Heart left ventricle (tissue), 16 donors: ENCODE results near the gene ODF4. TPM values are rescaled to one million over a fixed set of nuclear protein-coding genes. Genes with fewer than 3 reads are reported as not detected.
A peak's percentile ranks its signal among the peaks of the same experiment; 100 is the strongest.

Source experiments
- ATAC-seq, 4 donors: fragments of 200-7000 bp; cut with Tn5 transposase; one replicate each; pipeline ENCODE4 v1.9.1; 2020 to 2022; ENCODE audit warnings: moderate library complexity in 4 of 4, mild to moderate bottlenecking in 3 of 4, moderate number of reproducible peaks in 1 of 4
- DNase-seq, 5 donors: peaks; one replicate each; pipeline ENCODE4 v3.0.0-alpha.2; 2020
- H3K27ac ChIP-seq, 12 donors: fragments of 200-600 bp; sonication (generic) in 4 of 12; one replicate each; pipeline versions ENCODE4 v1.5.0 to v1.8.0; 2016 to 2022; ENCODE audit warnings: mild to moderate bottlenecking in 2 of 12
- H3K27me3 ChIP-seq, 9 donors: fragments of 200-600 bp; sonication (generic) in 2 of 9; one replicate each; pipeline versions ENCODE4 v1.5.1 to v1.8.0; 2016 to 2022; ENCODE audit warnings: mild to moderate bottlenecking in 3 of 9
- H3K36me3 ChIP-seq, 9 donors: fragments of 200-600 bp; sonication (generic) in 2 of 9; one replicate each; pipeline versions ENCODE4 v1.5.0 to v1.8.0; 2018 to 2022; ENCODE audit warnings: mild to moderate bottlenecking in 2 of 9
- H3K4me1 ChIP-seq, 12 donors: fragments of 200-600 bp; sonication (generic) in 4 of 12; one replicate each; pipeline versions ENCODE4 v1.5.0 to v1.8.0; 2016 to 2022; ENCODE audit warnings: mild to moderate bottlenecking in 3 of 12
- H3K4me3 ChIP-seq, 12 donors: fragments of 200-600 bp; sonication (generic) in 4 of 12; one replicate each; pipeline versions ENCODE4 v1.5.0 to v1.8.0; 2017 to 2022; ENCODE audit warnings: mild to moderate bottlenecking in 9 of 12, moderate library complexity in 4 of 12
- H3K9me3 ChIP-seq, 12 donors: fragments of 200-600 bp; sonication (generic) in 4 of 12; one replicate each; pipeline versions ENCODE4 v1.5.0 to v1.8.0; 2016 to 2022; ENCODE audit warnings: mild to moderate bottlenecking in 1 of 12
- POLR2A ChIP-seq, 2 donors: fragments of 450-650 bp; IDR thresholded peaks; one replicate each; pipeline ENCODE4 v1.6.1; 2017; ENCODE audit warnings: antibody characterized with exemption in 2 of 2, mild to moderate bottlenecking in 2 of 2, moderate library complexity in 2 of 2
- WGBS, 4 donors: extraction: QIAGEN DNeasy Blood & Tissue Kit in 2 of 4; methylation state at CpG; one replicate each; pipeline versions ENCODE4 v1.1.5 to v1.1.7; 2013 to 2018; 5-methylcytosine and 5-hydroxymethylcytosine counted together
- intact Hi-C, 10 donors: fragments of 100-400 bp; cut with DNase I; formaldehyde crosslinking; loops; one replicate each; pipeline versions ENCODE4 v1.11.1 to v1.14.2; 2022
- polyA plus RNA-seq, 2 donors: library from polyadenylated mRNA; stranded (reverse); fragments of 200-250 nt; gene quantifications; one replicate each; pipeline ENCODE4 v1.2.3, GENCODE V29; 2013
- total RNA-seq, 9 donors: library from RNA; depleted of rRNA in 2 of 9; stranded (reverse); fragments of >200 nt in 2 of 9; fragmentation: NEBNext Ultra II Directional in 3 of 9; extraction: Animal tissue kit (Norgen Biotek cat#: 25700) in 3 of 9; gene quantifications; one replicate each; pipeline versions ENCODE4 v1.1.0 to v1.2.4, GENCODE V29; 2016 to 2023
- TF ChIP-seq, protein P1 (sequence below), 12 donors: fragments of 200-600 bp; sonication (generic) in 4 of 12; IDR thresholded peaks; one replicate each; pipeline versions ENCODE4 v1.5.0 to v1.8.0; 2018 to 2022; ENCODE audit warnings: antibody characterized with exemption in 12 of 12, mild to moderate bottlenecking in 5 of 12
- donor health status: ischemic (EF 13 %, LVEDD 7.1; RV severe dilation, severe dysfunction).
- donor health status: healthy with polysubstance abuse.
- donor health status: DM: no; HTN: yes; CAD: no.
- donor health status: DM: no; HTN: no; CAD: no.
- donor health status: ischemic (EF 25% LVEDD 6.9; RV normal size, moderate dysfunction).
- donor health status: ischemic (EF 25% LVEDD 5.7; RV mildly dilated, moderate dysfunction).
- donor health status: healthy.
- donor health status: DM: yes; HTN: yes; CAD: no.
- donor health status: ischemic (EF 35%, LVEDD 5.7; RV mildly dilated, moderate dysfunction).
- donor health status: nonischemic (EF 11% LVEDD 7.7; RV severe dilation, severe dysfunction).
- donor health status: DM: yes; HTN: yes; CAD: no.
- donor health status: PGD.
- donor health status: ischemic (EF 29% LVEDD 5.4; RV normal size, mild dysfunction).
- donor health status: nonischemic (EF 23%, LVEDD 6.1; RV moderate dilation, normal function).

Gene ODF4
- total and polyA plus RNA-seq, 11 donors: not detected

DNA sequence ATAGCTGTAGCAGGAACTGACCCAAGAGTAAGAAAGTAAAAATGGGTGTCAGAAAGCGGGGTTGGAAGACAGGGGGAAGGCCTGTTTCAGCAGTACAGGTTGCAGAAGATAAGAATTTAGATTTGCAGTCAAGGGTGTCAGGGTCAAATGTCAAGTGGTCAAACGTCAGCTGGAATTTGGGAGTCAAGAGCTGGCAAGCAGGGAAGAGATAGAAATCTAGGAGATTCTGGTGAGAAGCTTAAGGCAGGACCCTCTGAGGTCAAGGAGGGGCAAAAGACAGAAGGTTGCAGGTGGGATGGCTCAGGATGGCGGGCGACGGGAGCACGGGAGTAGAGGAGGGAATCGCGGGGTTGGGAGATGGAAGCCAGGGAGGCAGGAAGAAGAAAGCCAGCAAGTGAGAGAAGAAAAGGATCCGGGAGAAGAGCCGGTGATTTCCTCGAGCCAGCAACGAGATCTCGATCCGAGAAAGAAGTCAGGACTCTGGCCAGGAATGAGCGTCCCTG is 44.8 kb upstream of the ODF4 start:
- TF ChIP-seq, protein P1, sequence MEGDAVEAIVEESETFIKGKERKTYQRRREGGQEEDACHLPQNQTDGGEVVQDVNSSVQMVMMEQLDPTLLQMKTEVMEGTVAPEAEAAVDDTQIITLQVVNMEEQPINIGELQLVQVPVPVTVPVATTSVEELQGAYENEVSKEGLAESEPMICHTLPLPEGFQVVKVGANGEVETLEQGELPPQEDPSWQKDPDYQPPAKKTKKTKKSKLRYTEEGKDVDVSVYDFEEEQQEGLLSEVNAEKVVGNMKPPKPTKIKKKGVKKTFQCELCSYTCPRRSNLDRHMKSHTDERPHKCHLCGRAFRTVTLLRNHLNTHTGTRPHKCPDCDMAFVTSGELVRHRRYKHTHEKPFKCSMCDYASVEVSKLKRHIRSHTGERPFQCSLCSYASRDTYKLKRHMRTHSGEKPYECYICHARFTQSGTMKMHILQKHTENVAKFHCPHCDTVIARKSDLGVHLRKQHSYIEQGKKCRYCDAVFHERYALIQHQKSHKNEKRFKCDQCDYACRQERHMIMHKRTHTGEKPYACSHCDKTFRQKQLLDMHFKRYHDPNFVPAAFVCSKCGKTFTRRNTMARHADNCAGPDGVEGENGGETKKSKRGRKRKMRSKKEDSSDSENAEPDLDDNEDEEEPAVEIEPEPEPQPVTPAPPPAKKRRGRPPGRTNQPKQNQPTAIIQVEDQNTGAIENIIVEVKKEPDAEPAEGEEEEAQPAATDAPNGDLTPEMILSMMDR (IDR thresholded peaks at IDR 0.05): no peak
- TF ChIP-seq POLR2A (IDR thresholded peaks at IDR 0.05): no peak
- Histone ChIP-seq H3K9me3 (no peaks in the 10 kb centered on the region), H3K4me3 (peak overlapping the region in 11 of 12 donors; percentile 54 to 85 (median 71)), H3K27me3 (no peaks in the 10 kb centered on the region), H3K27ac (peak overlapping the region; percentile 79 to 99 (median 94)), H3K36me3 (no peaks in the 10 kb centered on the region), H3K4me1 (peaks cover 0 to 22% (median 10%) of the 10 kb centered on the region in 12 donors)
- whole genome bisulfite sequencing, 4 donors: 6 to 7% (median 6%) methylated on average over 15 of the region's 15 CpGs
- peak; percentile 2 to 14 (median 9) for ATAC-seq
- intact Hi-C loops: loop anchor here in 7 of 10 donors (1.0 to 10.0 kb wide), 10 partner anchors 46 to 230 kb away; partner anchors contain the start of genes ALOX12B (in 2 of the 7), CTC1 (in 2 of the 7), HES7 (in 2 of the 7) and PFAS (in 2 of the 7)
- DNase-seq: no peak

DNA sequence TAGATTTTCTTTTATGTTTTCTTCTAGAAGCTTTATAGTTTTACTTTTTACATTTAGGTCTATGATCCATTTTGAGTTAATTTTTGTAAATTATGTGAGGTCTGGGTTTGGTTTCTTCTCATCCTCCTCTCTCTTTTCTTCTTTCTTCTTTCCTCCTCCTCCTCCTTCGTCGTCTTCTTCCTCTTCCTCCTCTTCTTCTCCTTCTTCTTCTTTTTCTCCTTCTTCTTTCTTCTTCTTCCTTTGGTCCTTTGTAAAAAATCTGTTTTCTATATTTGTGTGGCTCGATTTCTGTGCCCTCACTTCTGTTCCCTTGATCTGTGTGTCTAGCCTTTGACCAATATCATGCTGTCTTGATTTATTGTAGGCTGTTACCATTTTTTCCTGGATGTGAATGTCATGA is 39.4 kb upstream of the ODF4 start:
- WGBS, 4 donors: 58 to 63% (median 60%) methylated on average over 3 of the region's 3 CpGs
- H3K27me3 ChIP-seq: no peaks in the 10 kb centered on the region
- no peak for TF ChIP-seq POLR2A (IDR thresholded peaks at IDR 0.05)
- TF ChIP-seq, protein P1 (IDR thresholded peaks at IDR 0.05): no peak
- no peaks in the 10 kb centered on the region for H3K36me3 ChIP-seq
- no peaks in the 10 kb centered on the region for H3K9me3 ChIP-seq
- intact Hi-C loops: loop anchor here in 8 of 10 donors (1.0 to 10.0 kb wide), 7 partner anchors 45 to 238 kb away; partner anchors contain the start of gene ALOX12B (in 2 of the 8)
- H3K4me1 ChIP-seq: peaks cover 0 to 7% (median 0%) of the 10 kb centered on the region in 12 donors
- no peak overlapping the region for H3K4me3 ChIP-seq
- H3K27ac ChIP-seq: no peak overlapping the region
- no peak for DNase-seq
- ATAC-seq: no peak

GRCh38 chr17:8300627-8301242 is 38.9 kb upstream of the ODF4 start:
- intact Hi-C loops: loop anchor here in 8 of 10 donors (1.0 to 10.0 kb wide), 7 partner anchors 45 to 238 kb away; partner anchors contain the start of gene ALOX12B (in 2 of the 8)
- H3K4me1 ChIP-seq: peaks cover 0 to 6% (median 0%) of the 10 kb centered on the region in 12 donors
- WGBS, 4 donors: 12 to 14% (median 13%) methylated on average over 8 of the region's 8 CpGs
- TF ChIP-seq, protein P1 (IDR thresholded peaks at IDR 0.05): peak; percentile 74 to 87 (median 80)
- no peak for TF ChIP-seq POLR2A (IDR thresholded peaks at IDR 0.05)
- no peaks in the 10 kb centered on the region for H3K9me3 ChIP-seq
- DNase-seq (peak in 4 of 5 donors; percentile 51 to 79 (median 62)), ATAC-seq (peak; percentile 82 to 92 (median 90))
- no peaks in the 10 kb centered on the region for H3K27me3 ChIP-seq
- no peak overlapping the region for H3K27ac ChIP-seq
- no peak overlapping the region for H3K4me3 ChIP-seq
- no peaks in the 10 kb centered on the region for H3K36me3 ChIP-seq

- TF ChIP-seq POLR2A (IDR thresholded peaks at IDR 0.05): no peak
- TF ChIP-seq, protein P1 (IDR thresholded peaks at IDR 0.05): no peak
- H3K9me3 ChIP-seq: no peaks in the 10 kb centered on the region
- peaks cover 0 to 16% (median 0%) of the 10 kb centered on the region in 9 donors for H3K36me3 ChIP-seq
- H3K27ac ChIP-seq: peak overlapping the region; percentile 64 to 98 (median 88)
- ATAC-seq (peak; percentile 68 to 92 (median 71)), DNase-seq (peak in 4 of 5 donors; percentile 61 to 65 (median 62))
- H3K4me3 ChIP-seq: peak overlapping the region; percentile 44 to 66 (median 56)
- intact Hi-C loops: loop anchor here in 7 of 10 donors (2.0 to 10.0 kb wide), 6 partner anchors 16 to 72 kb away; partner anchors contain the start of genes KRABD2 (in 4 of the 7) and RPL26 (in 1 of the 7)
- H3K27me3 ChIP-seq: peaks cover 3 to 39% (median 9%) of the 10 kb centered on the region in 9 donors
- WGBS, 4 donors: 50 to 56% (median 52%) methylated on average over 9 to 10 of the region's 10 CpGs
- H3K4me1 ChIP-seq: peaks cover 0 to 34% (median 14%) of the 10 kb centered on the region in 12 donors
These were observed 29.0 kb upstream of the ODF4 start for GRCh38 chr17:8310601-8311123.
